Stimulated activated CD4-positive, alpha-beta T cell treated with anti-CD3 and anti-CD28 coated beads, Interleukin-12 subunit alpha, Interleukin-12 subunit beta, amount 100 ng/mL, for 4 hours (primary cell): ENCODE data around the gene SLC12A9.

Experiments used
- DNase-seq: peaks from one replicate; pipeline ENCODE4 v3.0.0-alpha.2; 2020

SLC12A9 gene

DNA sequence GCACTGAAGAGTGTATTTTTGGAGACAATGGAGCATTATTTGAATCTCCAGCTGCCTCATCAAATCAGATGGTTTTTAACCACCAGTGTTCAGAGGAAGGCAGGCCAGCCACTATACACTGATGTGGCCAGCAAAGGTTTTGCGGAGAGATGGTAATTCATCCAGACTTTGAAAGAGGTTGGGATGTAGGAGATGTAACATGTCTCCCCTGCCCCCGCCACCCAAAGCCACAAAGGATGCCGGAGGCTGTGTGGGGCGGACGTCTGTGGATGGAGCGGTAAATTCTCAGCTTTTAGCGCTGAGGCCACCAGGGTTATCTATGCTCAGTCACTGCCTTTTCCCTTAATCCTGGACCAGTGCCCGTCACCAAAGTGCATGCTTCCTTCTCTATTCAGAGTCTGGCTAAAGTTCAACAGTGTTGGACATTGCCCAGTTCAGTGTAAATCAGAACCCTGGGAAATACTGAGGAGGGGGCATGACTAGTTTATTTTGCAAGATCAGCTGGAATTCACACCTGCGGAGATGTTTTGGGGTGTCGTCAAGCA is 11.0 kb downstream of the SLC12A9 start:
- no peak for DNase-seq

DNA sequence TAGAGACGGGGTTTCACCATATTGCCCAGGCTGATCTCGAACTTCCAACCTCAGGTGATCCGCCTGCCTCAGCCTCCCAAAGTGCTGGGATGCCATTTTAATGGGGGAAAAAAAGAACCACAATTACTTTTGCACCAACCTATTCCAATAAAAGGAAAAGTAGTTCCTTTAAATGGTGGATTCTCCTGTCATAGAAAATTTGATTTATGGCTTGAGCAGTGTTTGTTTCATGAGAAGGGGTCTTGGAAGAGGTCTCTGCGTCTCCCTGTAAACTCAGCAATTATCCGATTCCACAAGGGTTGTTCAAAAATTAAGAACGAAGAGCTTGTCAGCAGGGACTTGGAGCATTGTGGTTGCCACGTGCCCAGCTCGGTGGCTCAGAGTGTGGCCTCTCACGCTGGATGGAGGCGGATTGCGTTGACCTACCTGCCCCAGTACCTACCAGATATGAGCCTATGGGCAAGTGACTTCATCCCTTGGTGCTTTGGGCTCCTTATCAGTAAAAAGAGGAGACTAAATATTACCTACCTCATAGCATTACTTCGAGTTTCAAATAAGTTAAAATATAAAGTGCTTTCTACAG is 11.8 kb downstream of the SLC12A9 start:
- DNase-seq: no peak

DNA sequence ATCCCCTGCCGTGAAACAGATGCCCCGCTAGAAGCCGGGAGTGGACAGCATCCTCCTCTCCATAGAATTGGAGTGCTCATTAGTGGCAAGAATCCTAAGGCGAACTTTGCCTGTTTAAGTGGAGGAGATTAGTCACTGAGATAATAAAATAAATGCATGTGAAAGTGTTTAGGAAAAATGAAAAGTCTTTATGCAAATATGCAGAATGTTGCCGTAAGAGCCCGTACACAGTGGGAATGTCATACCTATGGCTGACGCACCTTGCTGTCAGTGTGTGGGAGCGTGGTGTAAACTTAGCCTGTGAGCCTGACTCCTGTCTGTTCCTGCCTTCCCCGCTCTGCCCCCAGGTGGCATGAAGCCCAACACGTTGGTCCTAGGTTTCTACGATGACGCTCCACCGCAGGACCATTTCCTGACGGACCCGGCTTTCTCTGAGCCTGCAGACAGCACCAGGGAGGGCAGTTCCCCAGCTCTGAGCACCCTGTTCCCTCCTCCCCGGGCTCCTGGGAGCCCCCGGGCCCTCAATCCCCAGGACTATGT is 12.9 kb downstream of the SLC12A9 start:
- DNase-seq: no peak

DNA sequence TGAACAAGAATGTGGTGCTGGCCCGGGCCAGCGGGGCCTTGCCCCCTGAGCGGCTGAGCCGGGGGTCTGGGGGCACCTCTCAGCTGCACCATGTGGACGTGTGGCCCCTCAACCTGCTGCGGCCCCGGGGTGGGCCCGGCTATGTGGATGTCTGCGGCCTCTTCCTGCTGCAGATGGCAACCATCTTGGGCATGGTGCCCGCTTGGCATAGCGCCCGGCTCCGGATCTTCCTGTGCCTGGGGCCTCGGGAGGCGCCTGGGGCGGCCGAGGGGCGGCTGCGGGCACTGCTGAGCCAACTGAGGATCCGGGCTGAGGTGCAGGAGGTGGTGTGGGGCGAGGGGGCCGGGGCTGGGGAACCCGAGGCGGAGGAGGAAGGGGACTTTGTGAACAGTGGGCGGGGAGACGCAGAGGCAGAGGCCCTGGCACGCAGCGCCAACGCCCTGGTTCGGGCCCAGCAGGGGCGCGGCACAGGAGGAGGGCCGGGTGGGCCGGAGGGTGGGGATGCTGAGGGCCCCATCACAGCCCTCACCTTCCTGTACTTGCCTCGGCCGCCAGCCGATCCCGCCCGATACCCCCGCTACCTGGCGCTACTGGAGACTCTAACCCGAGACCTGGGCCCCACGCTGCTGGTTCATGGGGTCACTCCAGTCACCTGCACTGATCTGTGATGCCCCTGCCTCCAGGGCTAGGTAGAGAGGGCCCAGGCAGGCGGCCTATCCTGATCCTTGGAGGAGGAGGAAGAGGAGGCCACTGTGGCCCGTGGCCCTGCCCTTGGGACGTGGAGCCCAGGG is 13.6 kb downstream of the SLC12A9 start:
- peak; percentile 38 for DNase-seq

DNA sequence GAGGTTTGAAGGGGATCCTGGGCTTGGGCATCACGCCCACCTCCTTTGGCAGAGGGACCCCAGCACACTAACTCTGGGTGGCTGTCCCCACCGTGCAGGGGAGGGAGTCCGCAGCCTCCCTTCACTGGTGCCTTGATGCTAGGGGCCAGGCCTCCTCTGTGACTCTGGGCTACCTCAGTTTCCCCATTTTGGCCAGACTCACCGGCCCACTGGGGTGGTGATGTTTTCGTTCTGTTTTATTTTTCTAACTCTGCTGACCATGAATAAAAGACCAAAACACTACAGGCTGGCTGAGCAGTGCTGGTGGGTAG is 14.2 kb downstream of the SLC12A9 start:
- no peak for DNase-seq

DNA sequence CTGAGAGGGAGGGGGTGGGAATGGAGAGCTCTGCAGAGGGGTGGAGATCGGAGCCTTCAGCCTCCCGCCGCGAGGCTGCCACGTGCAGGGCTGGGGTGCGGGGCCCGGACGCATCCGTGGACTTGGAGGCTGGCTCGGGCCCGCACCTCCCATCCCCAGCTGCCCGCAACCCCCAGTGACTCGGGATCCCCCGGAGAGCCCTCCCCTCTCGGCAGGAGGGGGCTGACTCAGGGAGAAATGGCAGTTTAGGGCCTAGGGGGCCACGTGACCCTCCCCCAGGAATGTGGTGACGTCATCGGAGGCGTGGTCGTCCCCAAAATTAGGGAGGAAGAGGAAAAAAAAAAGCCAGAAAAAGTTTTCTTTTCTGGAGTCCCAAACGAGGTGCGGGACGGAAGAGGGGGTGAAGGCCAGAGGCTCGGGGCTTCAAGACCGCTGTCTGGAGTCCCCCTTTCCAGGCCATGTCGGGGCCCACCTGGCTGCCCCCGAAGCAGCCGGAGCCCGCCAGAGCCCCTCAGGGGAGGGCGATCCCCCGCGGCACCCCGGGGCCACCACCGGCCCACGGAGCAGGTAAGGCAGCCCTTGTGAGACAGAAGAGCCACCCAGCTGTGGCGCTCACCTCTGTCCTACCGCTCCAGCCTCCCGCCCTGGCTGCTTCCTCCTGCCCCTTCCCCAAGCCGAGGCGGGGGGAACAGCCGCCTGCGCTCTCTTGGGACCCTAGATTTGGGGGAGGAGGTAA is 14.7 kb downstream of the SLC12A9 start, which contains the start of gene TRIP6:
Gene TRIP6 (plus strand): TSS at position 348 of the 736 bp plus-strand sequence. CDS start 111 bp downstream, at position 459.
- peak; percentile 69 for DNase-seq

DNA sequence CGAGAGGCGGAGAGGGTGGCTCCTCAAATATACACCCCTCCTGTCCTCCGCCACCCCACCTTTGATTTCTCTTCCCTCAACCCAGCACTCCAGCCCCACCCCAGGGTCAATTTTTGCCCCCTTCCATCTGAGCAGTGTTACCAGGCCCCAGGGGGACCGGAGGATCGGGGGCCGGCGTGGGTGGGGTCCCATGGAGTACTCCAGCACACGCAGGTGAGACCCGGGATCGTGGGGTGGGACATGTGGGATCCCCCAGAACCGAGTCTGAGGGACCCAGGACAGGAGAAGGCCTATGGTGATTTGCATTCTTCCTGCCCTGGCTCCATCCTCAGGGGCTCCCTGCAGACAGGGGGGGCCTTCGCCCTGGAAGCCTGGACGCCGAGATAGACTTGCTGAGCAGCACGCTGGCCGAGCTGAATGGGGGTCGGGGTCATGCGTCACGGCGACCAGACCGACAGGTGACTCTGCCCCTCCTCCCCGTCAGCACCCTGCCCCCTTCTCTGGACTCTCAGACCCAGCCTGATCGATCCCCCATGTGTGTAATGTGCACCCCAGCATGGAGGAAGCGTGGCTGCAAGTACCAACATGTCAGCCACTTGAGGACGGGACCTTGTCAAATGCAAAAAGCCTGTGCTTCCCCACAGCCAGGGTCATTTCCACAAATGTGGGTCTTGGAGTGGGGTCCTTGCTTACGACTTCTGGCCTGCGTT is 15.4 kb downstream of the SLC12A9 start:
- DNase-seq: no peak

DNA sequence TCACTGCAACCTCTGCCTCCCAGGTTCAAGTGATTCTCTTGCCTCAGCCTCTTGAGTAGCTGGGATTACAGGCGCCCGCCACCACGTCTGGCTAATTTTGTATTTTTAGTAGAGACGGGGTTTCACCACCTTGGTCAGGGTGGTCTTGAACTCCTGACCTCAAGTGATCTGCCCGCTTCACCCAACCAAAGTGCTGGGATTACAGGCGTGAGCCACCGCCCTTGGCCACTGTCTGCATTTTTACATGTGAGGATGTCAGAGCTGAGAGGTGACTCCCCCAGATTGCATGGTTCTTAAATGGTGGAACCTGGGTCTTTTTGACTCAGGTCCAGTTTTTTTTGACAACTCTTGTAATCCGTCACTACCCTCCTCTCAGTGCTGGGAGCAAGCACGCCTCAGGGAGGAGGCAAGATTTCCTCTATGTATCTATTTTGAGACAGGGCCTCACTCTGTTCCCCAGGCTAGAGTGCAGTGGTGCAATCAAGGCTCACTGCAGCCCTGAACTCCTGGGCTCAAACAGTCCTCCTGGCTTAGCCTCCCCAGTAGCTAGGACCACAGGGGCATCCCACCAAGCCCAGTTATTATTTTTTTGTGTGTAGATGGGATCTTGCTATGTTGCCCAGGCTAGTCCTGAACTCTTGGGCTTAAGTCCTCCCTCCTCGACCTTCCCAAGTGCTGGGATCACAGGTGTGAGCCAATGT is 21.2 kb downstream of the SLC12A9 start:
- DNase-seq: no peak

DNA sequence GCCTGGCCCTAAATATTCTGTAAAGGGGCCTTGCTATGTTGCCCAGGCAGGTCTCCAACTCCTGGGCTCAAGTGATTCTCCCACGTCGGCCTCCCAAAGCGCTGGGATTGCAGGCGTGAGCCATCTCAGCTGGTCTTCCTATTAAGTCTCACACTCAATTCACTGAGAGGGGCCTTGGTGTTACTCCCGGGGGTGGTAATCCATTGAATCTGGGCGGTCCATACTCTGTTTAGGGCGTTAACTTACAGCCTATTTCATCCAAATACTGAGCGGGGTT is 21.7 kb downstream of the SLC12A9 start:
- DNase-seq: no peak

DNA sequence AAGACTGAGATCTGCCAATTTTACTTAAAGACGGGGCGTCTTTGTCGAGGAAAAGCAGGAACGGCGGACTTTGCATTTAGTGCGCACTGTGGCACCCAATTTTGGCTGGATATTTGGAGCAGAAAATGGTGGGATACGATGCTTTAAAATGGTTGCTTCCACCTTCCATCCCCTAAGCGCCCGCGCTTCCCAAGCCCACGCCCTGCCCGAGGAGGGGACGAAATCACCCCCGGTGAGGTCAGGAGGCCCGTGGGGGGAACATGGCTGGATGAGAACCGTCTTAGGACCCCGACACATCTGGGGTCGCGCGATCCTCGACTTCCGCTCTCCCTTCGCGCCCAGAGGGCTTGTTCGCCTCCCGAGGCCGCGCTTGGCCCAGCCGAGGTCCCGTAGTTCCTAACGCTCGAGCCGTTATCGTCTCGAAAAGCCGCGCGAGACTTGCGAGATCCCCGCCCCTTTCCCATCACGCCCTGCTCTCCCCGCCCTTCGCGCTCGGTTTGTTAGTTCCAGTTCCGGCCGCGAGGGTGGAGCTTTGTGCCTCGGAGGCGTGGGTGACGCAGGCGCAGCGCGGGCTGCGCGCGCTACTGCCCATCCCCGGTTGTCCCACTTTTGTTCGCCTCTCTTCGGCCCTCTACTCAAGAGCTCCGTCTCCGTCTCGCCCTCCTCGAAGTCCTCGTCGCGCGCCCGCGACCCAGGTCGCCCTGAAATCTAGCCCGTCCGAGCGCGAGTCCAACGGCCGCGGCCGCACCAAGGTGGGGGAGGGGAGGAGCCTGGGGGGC is 22.3 kb downstream of the SLC12A9 start, which contains the start of gene SRRT:
Gene SRRT (plus strand): TSS at position 527 of the 779 bp plus-strand sequence. CDS start 488 bp downstream, outside the sequence.
- DNase-seq: peak; percentile 98

DNA sequence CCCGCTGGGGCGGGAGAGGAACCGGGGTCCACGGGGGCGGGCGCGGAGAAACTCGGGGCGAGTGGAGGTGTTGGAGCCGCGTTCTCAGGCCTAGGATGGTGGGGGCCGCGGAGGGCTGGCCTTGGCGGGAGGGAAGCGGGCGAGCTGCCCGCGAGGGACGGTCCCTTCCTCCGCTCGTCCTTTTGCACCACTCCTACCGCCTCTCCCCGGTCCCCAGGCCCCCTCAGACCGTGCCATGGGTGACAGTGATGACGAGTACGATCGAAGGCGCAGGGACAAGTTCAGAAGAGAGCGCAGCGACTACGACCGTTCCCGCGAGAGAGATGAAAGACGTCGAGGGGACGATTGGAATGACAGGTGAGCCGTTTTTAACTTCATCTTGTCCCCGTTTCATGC is 22.8 kb downstream of the SLC12A9 start:
- DNase-seq: no peak

DNA sequence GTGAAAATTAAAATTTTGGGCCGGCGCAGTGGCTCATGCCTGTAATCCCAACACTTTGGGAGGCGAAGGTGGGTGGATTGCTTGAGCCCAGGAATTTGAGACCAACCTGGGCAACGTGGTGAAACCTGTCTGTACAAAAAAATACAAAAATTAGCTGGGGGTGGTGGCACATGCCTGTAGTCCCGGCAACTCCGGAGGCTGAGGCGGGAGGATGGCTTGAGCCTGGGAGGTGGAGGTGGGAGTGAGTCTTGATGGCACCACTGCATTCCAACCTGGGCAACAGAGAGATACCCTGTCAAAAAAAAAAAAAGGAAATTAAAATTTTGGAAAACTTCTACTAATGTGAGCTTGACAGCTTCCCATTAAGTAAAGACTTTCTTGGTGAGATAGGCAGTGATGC is 25.5 kb downstream of the SLC12A9 start:
- DNase-seq: no peak

DNA sequence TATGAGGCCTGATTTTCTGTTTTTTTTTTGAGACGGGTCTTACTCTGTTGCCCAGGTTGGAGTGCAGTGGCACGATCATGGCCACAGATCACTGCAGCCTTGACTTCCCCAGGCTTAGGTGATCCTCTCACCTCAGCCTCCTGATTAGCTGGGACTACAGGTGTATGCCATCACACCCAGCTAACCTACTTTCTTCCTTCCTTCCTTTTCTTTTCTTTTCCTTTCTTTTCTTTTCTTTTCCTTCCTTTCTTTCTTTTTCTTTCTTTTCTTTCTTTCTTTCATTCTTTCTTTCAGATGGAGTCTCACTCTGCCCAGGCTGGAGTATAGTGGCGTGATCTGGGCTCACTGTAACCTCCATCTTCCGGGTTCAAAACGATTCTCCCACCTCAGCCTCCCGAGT is 26.2 kb downstream of the SLC12A9 start:
- DNase-seq: no peak

DNA sequence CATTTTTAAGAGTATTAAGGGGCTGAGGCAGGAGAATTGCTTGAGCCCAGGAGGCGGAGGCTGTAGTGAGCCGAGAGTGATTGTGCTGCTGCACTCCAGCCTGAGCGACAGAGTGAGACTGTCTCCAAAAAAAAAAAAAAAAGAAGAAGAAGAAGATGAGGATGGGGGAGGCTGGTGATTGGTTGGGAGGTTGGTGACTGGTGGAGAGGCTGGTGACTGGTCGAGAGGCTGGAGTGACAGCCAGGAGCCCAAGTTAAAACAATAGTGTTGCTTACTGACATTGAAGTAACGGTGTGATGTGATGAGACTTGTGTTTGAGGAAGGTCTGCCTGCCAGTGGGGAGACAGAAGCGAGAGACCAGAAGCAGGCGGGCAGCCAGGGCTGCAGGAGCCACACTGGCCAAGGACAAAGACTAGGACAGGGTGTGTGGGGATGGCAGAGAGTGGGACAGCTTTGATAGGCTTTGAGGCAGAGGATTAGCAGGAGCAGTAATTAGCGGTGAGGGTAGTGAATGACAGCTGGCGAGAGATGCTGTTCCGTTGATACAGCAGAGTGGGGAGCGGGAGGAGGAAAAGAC is 27.3 kb downstream of the SLC12A9 start:
- DNase-seq: no peak

DNA sequence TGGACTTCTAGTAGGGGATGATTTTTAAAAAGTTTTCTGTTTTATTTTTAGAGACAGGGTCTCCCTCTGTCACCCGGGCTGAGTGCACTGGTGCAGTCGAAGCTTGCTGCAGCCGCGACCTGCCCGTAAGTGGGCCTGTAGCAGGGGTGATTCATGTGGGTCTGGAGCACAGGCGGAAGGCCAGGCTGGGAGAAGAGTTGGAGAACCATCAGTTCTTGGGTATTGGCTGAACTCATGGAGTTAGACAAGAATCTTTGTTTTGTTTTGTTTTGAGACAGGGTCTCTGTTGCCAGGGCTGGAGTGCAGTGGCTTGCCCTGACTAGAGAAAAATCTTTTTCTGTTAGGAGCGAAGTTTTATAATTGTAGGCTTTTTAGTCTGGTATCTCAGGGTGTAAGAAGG is 28.1 kb downstream of the SLC12A9 start:
- no peak for DNase-seq

DNA sequence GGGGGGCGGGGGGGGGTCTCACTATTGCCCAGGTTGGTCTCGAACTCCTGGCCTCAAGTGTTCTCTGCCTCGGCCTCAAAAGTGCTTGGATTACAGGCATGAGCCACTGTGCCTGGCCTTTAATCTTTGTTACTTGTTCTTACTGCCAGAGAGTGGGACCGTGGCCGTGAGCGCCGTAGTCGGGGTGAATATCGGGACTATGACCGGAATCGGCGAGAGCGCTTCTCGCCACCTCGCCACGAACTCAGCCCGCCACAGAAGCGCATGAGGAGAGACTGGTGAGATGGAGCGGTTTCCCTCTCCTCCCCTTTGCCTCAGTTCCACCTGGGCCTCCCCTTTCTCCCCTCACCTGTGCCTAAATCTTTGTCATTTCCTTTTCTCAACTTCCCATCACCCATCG is 28.6 kb downstream of the SLC12A9 start:
- DNase-seq: no peak

DNA sequence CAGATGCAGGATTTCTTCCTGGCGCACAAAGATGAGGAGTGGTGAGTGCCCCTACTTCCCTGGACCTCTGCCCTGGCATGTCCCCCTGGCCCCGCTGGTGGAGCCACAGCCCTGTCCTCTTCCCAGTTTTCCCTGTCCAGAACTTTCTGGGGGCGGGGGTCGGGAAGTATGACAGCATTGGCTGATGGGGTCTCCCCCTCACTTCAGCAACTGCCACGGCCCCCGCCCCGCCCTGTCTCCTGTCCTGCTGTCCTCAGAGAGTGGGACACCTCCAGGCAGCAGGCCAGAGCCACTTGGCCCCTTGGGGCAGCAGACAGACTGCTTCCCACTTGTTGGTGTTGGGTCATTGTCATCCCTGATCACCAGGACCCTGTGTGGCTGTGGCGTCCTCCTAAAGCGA is 29.7 kb downstream of the SLC12A9 start:
- no peak for DNase-seq

DNA sequence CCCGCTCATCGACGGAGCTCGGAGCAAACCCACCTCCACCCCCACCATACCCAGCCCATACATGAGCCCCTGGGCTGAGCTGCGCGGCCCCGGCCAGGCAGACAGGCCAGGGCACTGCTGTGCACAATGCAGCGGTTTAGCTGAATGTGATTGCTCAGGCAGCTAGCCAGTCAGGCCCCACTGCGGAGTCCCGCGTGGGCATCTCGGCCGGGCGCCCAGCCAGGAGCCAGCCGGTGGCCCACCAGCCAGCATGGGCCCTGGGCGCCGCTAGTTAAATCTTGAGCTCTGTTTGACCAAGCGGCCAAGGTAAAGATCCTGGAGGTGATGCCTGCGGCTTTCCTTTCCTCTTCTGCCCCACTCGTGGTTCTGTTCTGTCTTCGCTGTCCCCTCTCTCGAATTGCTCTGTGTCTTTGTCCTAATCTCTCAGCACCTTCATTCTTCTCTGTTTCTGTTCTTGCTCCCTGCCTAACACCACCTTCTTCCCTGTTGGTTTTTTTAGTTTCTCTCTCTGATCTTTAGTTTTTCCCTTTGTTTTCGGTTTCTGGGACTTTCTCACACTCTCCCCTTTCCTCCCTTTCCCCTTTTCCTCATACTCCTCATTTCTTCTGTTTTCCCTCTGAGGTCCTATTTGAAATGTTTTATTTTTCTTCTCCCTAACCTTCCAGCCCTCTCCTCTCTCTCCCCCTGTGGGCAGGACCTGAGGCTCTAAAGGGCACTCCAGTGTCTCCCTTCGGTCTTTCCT is 30.4 kb downstream of the SLC12A9 start:
- DNase-seq: no peak

DNA sequence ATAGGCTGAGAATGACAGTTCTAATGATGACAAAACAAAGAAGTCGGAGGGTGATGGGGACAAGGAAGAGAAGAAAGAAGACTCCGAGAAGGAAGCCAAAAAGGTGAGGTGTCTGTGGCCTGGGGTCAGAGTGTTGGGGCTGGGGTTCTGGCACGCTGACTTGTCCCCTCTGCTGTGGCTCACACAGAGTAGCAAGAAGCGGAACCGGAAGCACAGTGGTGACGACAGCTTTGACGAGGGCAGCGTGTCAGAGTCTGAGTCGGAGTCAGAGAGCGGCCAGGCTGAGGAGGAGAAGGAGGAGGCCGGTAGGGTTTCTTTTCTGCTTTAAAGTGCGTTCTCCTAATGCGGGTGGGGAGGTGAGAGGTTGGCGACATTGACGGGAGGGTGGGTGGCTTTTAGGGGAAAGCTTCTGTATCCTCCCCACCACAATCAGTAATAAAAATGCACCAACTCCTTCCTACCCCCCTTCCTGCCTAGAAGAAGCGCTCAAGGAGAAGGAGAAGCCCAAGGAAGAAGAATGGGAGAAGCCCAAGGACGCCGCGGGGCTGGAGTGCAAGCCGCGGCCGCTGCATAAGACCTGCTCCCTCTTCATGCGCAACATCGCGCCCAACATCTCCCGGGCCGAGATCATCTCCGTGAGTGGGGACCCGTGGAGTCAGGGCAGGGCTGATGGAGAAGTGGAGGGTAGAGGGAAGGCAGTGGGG is 32.4 kb downstream of the SLC12A9 start:
- DNase-seq: no peak
